ENCODE data around the gene MYO1A.

- TF ChIP-seq, protein P1, sequence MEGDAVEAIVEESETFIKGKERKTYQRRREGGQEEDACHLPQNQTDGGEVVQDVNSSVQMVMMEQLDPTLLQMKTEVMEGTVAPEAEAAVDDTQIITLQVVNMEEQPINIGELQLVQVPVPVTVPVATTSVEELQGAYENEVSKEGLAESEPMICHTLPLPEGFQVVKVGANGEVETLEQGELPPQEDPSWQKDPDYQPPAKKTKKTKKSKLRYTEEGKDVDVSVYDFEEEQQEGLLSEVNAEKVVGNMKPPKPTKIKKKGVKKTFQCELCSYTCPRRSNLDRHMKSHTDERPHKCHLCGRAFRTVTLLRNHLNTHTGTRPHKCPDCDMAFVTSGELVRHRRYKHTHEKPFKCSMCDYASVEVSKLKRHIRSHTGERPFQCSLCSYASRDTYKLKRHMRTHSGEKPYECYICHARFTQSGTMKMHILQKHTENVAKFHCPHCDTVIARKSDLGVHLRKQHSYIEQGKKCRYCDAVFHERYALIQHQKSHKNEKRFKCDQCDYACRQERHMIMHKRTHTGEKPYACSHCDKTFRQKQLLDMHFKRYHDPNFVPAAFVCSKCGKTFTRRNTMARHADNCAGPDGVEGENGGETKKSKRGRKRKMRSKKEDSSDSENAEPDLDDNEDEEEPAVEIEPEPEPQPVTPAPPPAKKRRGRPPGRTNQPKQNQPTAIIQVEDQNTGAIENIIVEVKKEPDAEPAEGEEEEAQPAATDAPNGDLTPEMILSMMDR (IDR thresholded peaks at IDR 0.05; ENCODE audit: low read depth, low read length): no peak
- no peak for TF ChIP-seq EZH2phosphoT487 (IDR thresholded peaks at IDR 0.05; ENCODE audit: low read depth)
Observed at GRCh38 chr12:57044468-57044867, 5.5 kb downstream of the MYO1A start.
